Measurements from ENCODE around the gene DHRSX.

DHRSX gene

DNA sequence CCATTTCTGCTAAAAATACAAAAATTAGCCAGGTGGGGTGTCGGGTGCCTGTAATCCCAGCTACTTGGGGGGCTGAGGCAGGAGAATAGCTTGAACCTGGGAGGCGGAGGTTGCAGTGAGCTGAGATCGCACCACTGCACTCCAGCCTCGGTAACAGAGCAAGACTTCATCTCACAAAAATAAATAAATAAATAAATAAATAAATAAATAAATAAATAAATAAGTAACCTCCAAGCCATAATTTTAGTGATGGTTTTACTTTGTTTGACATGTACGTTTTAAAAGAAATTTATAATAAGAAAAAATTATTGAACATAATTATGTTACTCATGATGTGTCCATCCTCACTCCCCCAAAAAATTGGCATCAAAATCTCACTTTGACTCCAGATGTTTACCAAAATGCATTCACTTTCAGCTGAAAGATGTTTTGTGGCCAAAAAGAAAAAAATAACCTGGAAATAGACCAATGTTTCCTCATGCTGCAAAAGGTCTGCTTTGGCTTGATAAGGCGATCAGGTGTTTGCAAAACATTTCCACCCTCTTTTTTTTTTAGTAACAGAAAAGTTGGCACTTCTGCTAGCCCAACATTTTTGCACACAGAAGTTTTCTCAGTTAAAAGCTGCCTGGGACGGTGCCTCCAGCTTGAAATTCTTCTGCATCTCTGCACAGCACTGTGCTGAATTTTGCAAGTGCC is 42.2 kb upstream of the DHRSX start:
- DNase-seq (ENCODE audit: low read depth), result no peak
- H3K4me3 ChIP-seq (ENCODE audit: low read depth, low read length), result no peak overlapping the region
- in situ Hi-C loops (cut with HindIII; ENCODE audit: low sequenced_read_pairs), result no loop called here
- TF ChIP-seq, protein P1, sequence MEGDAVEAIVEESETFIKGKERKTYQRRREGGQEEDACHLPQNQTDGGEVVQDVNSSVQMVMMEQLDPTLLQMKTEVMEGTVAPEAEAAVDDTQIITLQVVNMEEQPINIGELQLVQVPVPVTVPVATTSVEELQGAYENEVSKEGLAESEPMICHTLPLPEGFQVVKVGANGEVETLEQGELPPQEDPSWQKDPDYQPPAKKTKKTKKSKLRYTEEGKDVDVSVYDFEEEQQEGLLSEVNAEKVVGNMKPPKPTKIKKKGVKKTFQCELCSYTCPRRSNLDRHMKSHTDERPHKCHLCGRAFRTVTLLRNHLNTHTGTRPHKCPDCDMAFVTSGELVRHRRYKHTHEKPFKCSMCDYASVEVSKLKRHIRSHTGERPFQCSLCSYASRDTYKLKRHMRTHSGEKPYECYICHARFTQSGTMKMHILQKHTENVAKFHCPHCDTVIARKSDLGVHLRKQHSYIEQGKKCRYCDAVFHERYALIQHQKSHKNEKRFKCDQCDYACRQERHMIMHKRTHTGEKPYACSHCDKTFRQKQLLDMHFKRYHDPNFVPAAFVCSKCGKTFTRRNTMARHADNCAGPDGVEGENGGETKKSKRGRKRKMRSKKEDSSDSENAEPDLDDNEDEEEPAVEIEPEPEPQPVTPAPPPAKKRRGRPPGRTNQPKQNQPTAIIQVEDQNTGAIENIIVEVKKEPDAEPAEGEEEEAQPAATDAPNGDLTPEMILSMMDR (IDR thresholded peaks at IDR 0.05; ENCODE audit: low read depth, low read length, missing control alignments), result no peak

DNA sequence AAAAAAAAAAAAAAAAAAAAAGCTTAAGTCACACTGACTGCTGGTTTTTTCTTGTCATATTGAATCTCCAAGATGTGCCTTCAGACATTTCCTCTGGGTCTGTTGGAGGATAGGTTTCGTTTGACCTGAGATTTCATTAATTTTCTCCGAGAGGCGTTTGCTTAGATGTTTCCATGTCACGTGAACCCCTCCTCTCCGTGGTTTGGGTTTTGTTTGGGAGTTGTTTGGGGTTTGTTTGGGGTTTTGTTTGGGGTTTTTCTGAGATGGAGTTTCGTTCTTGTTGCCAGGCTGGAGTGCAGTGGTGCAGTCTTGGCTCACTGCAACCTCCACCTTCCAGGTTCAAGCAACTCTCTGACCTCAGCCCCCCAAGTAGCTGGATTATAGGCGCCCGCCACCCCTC is 40.8 kb upstream of the DHRSX start:
- in situ Hi-C loops (cut with HindIII; ENCODE audit: low sequenced_read_pairs), result no loop called here

DNA sequence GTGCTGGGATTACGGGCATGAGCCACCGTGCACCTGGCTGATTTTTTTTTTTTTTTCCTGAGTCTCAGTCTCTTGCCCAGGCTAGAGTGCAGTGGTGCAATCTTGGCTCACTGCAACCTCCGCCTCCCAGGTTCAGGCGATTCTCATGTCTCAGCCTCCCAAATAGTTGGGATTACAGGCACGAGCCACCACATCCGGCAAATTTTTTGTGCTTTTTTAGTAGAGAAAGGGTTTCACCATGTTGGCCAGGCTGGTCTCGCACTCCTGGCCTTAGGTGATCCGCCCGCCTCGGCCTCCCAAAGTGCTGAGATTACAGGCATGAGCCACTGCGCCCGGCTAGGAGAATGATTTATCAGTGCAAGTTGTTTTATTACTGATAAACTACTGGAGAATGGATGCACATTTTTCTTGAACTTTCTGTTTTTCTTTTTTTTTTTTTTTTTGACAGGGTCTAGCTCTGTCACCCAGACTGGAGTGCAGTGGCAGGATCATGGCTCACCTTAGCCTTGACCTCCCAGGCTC is 39.7 kb upstream of the DHRSX start:
- no peak for DNase-seq (ENCODE audit: low read depth)
- in situ Hi-C loops (cut with HindIII; ENCODE audit: low sequenced_read_pairs), result no loop called here
- H3K4me3 ChIP-seq (ENCODE audit: low read depth, low read length), result no peak overlapping the region
- TF ChIP-seq, protein P1 (IDR thresholded peaks at IDR 0.05; ENCODE audit: low read depth, low read length, missing control alignments), result no peak

More for the DNA sequence above, 40.8 kb upstream of the DHRSX start:
- H3K4me3 ChIP-seq (ENCODE audit: low read depth, low read length), result no peak overlapping the region
- TF ChIP-seq, protein P1 (IDR thresholded peaks at IDR 0.05; ENCODE audit: low read depth, low read length, missing control alignments), result no peak
- DNase-seq (ENCODE audit: low read depth), result no peak

DNA sequence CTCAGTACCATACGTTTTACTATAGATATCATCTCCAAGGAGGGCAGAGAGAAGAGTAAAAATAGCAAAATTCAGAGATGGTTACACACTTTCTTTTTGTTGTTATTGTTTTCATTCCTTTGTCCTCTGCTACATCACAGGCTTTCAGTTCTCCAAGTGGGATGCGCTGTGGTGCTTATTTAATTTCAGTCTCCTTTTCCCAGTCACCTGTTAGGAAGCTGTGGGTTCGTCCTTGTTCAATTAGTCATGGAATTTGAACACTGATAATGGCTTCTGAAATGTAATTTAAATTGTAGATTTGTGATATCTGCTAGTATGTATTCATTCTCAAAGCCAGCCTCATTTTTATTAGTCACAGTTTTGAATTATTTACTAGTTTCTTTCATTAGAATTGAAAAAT is 38.8 kb upstream of the DHRSX start:
- no peak overlapping the region for H3K4me3 ChIP-seq (ENCODE audit: low read depth, low read length)
- TF ChIP-seq, protein P1 (IDR thresholded peaks at IDR 0.05; ENCODE audit: low read depth, low read length, missing control alignments), result no peak
- in situ Hi-C loops (cut with HindIII; ENCODE audit: low sequenced_read_pairs), result no loop called here
- no peak for DNase-seq (ENCODE audit: low read depth)

DNA sequence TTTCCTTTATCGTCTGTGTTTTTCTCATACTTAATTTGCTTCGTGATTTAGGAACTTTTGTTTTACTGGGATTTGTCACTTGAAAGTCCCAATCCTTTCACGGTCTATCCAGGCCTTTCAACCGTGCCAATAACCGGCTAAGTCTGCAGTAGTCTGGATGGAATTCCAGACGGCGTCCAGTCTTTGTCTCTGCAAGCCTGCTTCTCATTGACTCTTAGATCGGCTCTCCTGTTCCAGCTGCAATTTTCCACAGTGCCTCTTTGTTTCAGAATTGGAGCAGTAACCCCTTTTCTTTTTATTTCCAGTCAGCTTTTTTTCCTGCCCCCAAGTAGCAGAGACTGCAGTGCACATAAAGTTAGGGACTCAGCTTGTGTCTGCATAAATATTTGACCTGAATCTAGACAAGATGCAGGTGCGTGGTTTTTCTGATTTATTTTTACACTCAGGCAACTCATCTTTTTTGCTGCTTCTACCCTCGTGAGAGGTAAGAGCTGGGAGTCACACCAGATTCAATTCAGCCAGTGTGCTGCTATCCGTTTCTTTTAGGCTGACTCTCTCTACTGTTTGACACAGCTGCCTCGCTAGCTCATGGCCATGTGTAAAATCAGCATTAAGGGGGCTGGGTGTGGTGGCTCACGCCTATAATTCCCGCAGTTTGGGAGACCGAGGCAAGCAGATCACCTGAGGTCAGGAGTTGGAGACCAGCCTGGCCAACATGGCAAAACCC is 37.4 kb upstream of the DHRSX start:
- H3K4me3 ChIP-seq (ENCODE audit: low read depth, low read length), result no peak overlapping the region
- DNase-seq (ENCODE audit: low read depth), result no peak
- TF ChIP-seq, protein P1 (IDR thresholded peaks at IDR 0.05; ENCODE audit: low read depth, low read length, missing control alignments), result no peak
- in situ Hi-C loops (cut with HindIII; ENCODE audit: low sequenced_read_pairs), result no loop called here

DNA sequence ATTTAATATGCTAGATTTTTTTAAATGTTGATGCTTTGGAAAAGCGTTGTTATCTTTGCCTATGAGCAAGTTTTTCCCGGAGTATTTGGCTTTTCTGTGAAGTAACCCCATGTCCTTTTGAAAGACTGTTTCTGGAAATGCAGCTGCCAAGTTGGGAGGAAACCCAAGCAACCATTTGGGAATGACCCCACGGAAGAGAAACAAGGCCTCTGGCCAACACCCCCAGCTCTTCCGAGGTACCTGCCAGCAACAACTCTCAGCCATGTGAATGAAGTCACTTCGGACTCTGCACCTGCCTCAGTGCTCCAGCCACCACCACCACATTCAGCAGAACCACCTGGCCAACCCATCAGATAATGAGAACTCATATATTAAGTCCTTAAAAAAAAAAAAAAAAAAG is 36.2 kb upstream of the DHRSX start:
- in situ Hi-C loops (cut with HindIII; ENCODE audit: low sequenced_read_pairs), result no loop called here
- DNase-seq (ENCODE audit: low read depth), result no peak
- H3K4me3 ChIP-seq (ENCODE audit: low read depth, low read length), result no peak overlapping the region
- TF ChIP-seq, protein P1 (IDR thresholded peaks at IDR 0.05; ENCODE audit: low read depth, low read length, missing control alignments), result no peak
